Subcutaneous abdominal adipose tissue (tissue), 5 donors: ENCODE data around the gene CNN3.

Source experiments
- H3K27ac ChIP-seq: one replicate; pipeline ENCODE4 v1.7.0; 2013; ENCODE audit warnings: low read depth, mild to moderate bottlenecking, inconsistent platforms, low read length, moderate library complexity
- H3K27me3 ChIP-seq, 5 donors: one replicate each; pipeline ENCODE4 v1.7.0; 2013; ENCODE audit warnings: low read length in 5 of 5, inconsistent platforms in 1 of 5; ENCODE audit not compliant: control insufficient read depth in 5 of 5, insufficient read depth in 4 of 5
- H3K36me3 ChIP-seq, 5 donors: one replicate each; pipeline ENCODE4 v1.7.0; 2013; ENCODE audit warnings: low read length in 5 of 5; ENCODE audit not compliant: control insufficient read depth in 5 of 5, insufficient read depth in 5 of 5
- H3K4me1 ChIP-seq, 5 donors: one replicate each; pipeline ENCODE4 v1.7.0; 2013; ENCODE audit warnings: low read length in 5 of 5, mild to moderate bottlenecking in 3 of 5, moderate library complexity in 1 of 5; ENCODE audit not compliant: control insufficient read depth in 5 of 5, insufficient read depth in 5 of 5
- H3K4me3 ChIP-seq, 5 donors: one replicate each; pipeline ENCODE4 v1.7.0; 2013; ENCODE audit warnings: low read length in 5 of 5, low read depth in 1 of 5
- H3K9ac ChIP-seq, 5 donors: one replicate each; pipeline ENCODE4 v1.7.0; 2013; ENCODE audit warnings: low read length in 5 of 5, mild to moderate bottlenecking in 4 of 5, moderate library complexity in 3 of 5
- H3K9me3 ChIP-seq, 5 donors: one replicate each; pipeline ENCODE4 v1.7.0; 2013; ENCODE audit warnings: low read length in 5 of 5; ENCODE audit not compliant: control insufficient read depth in 5 of 5
- donor health status: healthy.
- donor health status: healthy.
- donor health status: healthy.
- donor health status: healthy.
- donor health status: healthy.

Gene CNN3

DNA sequence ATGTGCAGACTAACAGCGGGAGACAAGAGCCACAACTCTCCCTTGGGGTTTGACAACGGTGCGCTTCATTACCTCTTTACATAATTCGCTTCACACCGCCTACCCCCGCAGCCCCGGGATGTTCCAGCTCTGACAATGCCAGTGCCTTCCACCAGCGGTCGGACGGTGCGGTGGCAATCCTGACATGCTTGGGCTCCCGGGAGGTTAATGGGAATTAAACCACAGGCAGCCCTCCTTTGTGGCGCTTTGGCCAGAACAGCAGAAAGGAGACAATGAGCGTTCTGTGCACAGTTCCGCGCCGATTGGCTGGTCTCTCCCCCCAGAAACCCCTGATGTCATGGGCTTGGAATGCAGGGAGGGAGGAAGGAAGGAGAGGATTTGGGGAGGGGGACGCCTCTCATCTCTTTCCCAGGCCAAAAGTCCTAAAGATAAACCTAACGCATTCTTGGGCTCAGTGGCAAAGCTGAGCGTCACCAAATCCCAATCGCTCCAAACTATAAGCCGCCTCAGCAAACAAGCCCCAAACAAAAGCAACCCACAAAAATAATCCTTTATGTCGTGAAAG is 1.3 kb downstream of the CNN3 start:
- H3K9me3 ChIP-seq: no peaks in the 10 kb centered on the region
- H3K4me1 ChIP-seq: peaks cover 4 to 74% (median 62%) of the 10 kb centered on the region in 5 donors
- peak overlapping the region; percentile 93 for H3K27ac ChIP-seq
- peak overlapping the region; percentile 68 to 98 (median 97) for H3K9ac ChIP-seq
- H3K4me3 ChIP-seq: peak overlapping the region; percentile 66 to 96 (median 89)
- H3K36me3 ChIP-seq: no peaks in the 10 kb centered on the region
- no peaks in the 10 kb centered on the region for H3K27me3 ChIP-seq

DNA sequence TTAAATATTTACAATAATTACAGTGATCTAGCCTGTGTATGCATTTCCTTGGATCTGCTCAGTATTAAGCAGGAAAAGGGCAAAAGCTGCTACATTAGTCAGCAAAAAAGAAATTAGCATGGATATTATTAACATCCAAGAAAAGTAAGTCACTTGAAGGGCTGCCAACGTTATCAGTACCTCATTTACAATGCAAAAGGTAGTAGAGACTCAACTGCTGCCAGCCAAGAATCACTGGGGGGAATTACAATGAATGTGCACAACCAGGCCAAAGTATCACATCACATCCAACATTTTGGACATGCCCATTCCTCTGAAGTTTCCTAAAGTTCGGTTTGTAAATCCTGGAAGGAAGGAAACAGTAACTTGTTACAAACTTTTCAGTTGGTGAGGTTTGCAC is 1.9 kb downstream of the CNN3 start:
- Histone ChIP-seq H3K9ac (peak overlapping the region; percentile 42 to 98 (median 92)), H3K27ac (peak overlapping the region; percentile 93), H3K4me1 (peaks cover 4 to 80% (median 67%) of the 10 kb centered on the region in 5 donors), H3K36me3 (no peaks in the 10 kb centered on the region), H3K27me3 (no peaks in the 10 kb centered on the region), H3K9me3 (no peaks in the 10 kb centered on the region), H3K4me3 (peak overlapping the region; percentile 66 to 96 (median 89))

DNA sequence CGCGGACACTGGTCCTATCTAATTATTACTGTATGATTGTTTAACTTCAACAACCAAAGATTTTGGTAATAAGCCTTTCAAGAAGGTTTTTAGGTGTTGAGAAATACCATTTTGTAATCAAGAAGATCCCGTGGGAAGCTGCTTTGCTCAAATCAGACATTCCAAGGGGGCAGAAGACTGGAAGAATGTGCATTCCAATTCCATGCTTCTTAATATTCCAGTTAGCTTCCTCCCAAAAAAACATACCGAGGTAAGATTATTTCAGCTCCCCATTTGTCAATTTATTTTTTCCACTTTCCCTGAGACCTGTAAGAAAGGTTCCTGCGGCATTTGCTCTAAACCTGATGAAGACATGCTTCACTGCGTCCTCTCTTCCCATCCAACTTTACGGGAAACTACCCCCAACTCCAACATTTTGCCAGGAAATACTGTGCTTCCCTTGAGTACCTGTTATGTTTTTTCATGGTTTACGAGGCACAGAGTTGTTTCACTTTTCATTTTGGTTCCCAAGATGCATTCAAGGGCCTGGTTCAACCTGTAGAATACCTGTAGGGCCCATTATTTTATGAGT is 4.1 kb downstream of the CNN3 start:
- peak overlapping the region in 4 of 5 donors; percentile 2 to 75 (median 33) for H3K9ac ChIP-seq
- H3K9me3 ChIP-seq: no peaks in the 10 kb centered on the region
- peaks cover 5 to 72% (median 60%) of the 10 kb centered on the region in 5 donors for H3K4me1 ChIP-seq
- H3K36me3 ChIP-seq: no peaks in the 10 kb centered on the region
- peak overlapping the region; percentile 93 for H3K27ac ChIP-seq
- peak overlapping the region in 4 of 5 donors; percentile 1 to 61 (median 2) for H3K4me3 ChIP-seq
- no peaks in the 10 kb centered on the region for H3K27me3 ChIP-seq

DNA sequence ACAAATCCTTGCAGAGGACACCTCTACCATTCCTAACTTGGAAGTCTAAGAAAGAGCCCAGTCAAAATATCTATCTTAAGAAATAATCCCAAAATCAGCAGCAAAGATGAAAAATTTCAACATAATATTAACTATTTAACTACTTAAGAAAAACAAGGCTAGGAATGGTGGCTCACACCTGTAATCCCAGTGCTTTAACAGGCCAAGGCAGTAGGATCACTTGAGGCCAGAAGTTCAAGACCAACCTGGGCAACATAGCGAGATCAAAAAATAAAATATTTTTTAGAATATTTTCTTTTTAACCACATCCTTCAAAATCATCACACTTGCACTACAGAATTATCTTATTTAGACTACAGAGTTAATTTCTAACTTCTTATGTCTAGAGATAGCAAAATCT is 4.9 kb downstream of the CNN3 start:
- Histone ChIP-seq H3K9ac (peak overlapping the region in 1 of 5 donors; percentile 75), H3K27me3 (no peaks in the 10 kb centered on the region), H3K27ac (peak overlapping the region; percentile 93), H3K9me3 (no peaks in the 10 kb centered on the region), H3K4me3 (no peak overlapping the region), H3K36me3 (no peaks in the 10 kb centered on the region), H3K4me1 (peaks cover 5 to 67% (median 55%) of the 10 kb centered on the region in 5 donors)

DNA sequence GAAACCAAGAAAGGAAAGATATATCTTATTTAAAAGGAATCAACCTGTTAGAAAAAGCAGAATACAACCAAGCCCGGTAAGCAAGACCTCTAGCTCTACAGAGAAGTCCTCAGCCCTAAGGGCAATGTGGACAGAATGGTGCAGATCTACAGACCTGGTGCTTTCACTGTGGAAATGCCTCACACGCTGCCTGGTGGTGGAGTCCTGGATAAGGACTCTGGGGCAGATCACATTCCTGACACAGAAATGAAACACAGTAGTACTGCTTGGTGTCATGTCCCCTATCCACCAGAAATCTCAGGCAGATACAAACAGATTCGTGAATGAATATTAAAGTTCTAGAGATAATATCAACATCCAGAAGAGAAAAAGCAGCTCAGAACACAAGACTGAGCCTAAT is 6.8 kb downstream of the CNN3 start:
- H3K27ac ChIP-seq: peak overlapping the region; percentile 35
- no peak overlapping the region for H3K4me3 ChIP-seq
- H3K36me3 ChIP-seq: peaks cover 0 to 3% (median 0%) of the 10 kb centered on the region in 5 donors
- H3K9ac ChIP-seq: peak overlapping the region in 2 of 5 donors; percentile 28 to 49
- peaks cover 3 to 59% (median 51%) of the 10 kb centered on the region in 5 donors for H3K4me1 ChIP-seq
- H3K9me3 ChIP-seq: no peaks in the 10 kb centered on the region
- no peaks in the 10 kb centered on the region for H3K27me3 ChIP-seq

DNA sequence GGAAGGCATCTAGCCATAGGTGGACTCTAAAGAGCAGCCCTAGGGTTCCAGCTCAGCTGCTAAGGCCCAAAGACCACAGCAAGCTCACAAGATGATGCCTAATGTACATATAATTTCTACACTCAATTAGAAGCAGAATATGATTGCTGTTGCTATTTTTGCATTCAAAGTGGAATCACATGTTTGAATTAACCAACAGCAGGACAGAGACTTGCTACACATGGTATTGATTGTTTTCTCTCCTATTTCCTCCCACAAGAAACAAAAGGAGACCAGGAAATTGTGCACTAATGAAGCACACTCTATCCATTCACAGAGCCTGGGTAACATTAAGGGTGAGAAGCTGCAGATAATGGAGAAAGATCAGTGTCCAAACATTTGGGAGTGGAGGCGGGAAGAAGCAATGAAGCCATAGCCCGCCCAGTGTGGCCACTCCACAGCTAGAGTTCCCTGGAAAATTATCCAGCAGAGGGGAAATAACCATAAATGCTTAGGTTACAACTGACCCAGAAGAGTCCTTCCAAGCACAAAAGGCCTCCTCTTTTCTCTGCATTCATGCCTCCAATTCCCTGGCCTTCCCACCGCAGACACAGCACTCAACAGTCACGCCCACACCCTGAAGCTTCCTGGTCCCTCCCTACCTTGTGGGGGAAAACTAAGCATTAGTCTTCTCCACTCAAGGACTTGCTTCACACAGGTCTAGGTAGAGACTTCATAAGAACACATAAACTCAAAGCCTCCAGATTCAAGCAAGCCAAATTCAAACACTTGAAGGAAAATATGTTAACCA is 7.5 kb downstream of the CNN3 start:
- peaks cover 3 to 55% (median 47%) of the 10 kb centered on the region in 5 donors for H3K4me1 ChIP-seq
- peak overlapping the region; percentile 35 for H3K27ac ChIP-seq
- no peak overlapping the region for H3K4me3 ChIP-seq
- H3K27me3 ChIP-seq: no peaks in the 10 kb centered on the region
- no peak overlapping the region for H3K9ac ChIP-seq
- H3K9me3 ChIP-seq: no peaks in the 10 kb centered on the region
- H3K36me3 ChIP-seq: peaks cover 0 to 3% (median 0%) of the 10 kb centered on the region in 5 donors

DNA sequence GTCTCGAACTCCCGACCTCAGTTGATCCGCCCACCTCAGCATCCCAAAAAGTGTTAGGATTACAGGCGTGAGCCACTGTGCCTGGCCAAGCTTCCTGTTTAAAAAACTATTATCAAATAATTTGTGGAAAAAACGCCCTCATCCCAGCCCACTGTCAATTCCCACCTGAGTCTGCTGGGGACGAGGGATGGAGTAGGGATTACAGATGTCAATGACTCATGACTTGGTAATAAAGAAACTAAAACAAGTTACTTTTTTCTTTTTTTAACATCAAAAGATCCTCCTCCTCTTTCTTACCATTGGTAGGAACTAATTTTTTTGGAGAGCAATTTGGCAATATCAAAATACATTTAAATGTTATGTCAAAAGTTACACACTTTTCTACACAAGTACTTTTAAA is 9.7 kb downstream of the CNN3 start:
- Histone ChIP-seq H3K9ac (no peak overlapping the region), H3K36me3 (peaks cover 0 to 3% (median 0%) of the 10 kb centered on the region in 5 donors), H3K27me3 (no peaks in the 10 kb centered on the region), H3K27ac (no peak overlapping the region), H3K9me3 (no peaks in the 10 kb centered on the region), H3K4me3 (no peak overlapping the region), H3K4me1 (peaks cover 3 to 55% (median 45%) of the 10 kb centered on the region in 5 donors)

DNA sequence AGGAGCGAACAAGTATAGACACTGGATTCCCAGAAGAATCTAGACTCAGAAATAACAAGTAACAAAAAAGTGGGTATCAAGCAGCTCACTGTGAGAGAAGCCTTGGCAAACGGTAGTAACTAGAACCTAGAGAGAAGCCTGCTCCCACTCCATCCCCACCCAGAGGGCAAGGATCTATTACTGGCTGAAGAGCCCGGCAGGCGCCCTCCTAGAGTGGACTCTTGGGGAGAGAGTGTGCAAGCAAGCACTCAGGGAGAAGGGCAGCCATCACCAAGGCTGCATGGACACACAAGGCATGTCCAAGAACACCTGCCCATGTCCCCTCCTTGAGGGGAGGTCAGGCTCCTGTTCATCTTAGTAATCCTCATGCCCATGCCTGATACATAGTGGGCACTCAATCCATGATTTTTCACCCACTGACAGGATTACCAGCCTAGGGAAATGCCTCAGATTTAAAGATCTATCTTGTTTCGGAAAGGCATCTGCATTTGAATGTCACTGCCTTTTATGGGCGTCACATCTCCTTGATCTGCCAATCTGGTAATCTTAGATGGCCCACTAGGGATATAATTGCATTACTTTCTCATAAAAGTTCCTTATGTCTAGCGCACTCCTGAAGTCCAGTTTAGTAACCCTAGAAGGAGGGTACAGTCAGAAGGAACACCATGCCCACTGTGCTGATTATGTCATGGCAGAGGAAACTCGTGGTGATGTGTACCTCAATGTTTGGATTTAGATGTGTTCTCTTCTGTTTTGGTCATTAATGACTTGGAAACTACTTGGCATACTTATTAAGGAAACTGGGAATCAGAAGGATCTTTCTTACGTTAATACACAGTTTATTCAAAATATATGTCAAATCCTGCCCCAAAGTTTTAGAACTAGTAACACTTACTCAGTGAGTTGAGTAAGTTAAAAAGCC is 14.4 kb downstream of the CNN3 start:
- Histone ChIP-seq H3K4me3 (peak overlapping the region in 1 of 5 donors; percentile 5), H3K27me3 (no peaks in the 10 kb centered on the region), H3K4me1 (peaks cover 2 to 36% (median 33%) of the 10 kb centered on the region in 5 donors), H3K9ac (no peak overlapping the region), H3K9me3 (no peaks in the 10 kb centered on the region), H3K36me3 (peaks cover 0 to 5% (median 4%) of the 10 kb centered on the region in 5 donors), H3K27ac (peak overlapping the region; percentile 33)

DNA sequence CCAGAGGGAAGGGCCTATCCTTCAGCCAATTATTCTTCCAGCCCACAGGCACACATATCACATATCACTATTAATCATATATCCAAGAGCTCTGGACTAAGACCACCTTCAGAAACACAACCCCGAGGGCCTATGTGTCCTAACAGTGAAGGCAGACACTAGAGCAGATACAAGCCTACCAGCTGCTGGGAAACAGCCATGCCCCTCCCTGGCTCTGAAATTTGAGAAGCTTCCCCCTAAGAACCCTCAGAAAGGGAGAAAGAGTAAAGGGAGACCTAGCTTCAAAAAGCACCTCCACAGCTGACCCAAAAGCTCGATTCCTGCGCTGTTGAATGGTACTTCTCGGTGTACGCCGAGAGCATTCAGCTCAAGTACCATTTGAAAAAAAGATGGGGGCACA is 17.4 kb downstream of the CNN3 start:
- Histone ChIP-seq H3K36me3 (peaks cover 0 to 5% (median 4%) of the 10 kb centered on the region in 5 donors), H3K27ac (no peak overlapping the region), H3K27me3 (no peaks in the 10 kb centered on the region), H3K9ac (no peak overlapping the region), H3K9me3 (no peaks in the 10 kb centered on the region), H3K4me3 (no peak overlapping the region), H3K4me1 (peaks cover 2 to 50% (median 34%) of the 10 kb centered on the region in 5 donors)
